Endodermal cell (in vitro differentiated cells): ENCODE measurements around the gene TUBA3D. TPM values are rescaled to one million over a fixed set of nuclear protein-coding genes. Genes with fewer than 3 reads are reported as not detected.
"Not testable (repeated sequence)": the region's sequence is repeated elsewhere in the genome, so short reads cannot be mapped to it uniquely, and the experiment has no call there.

Experiments used
- DNase-seq: peaks from one replicate; pipeline ENCODE4 v3.0.0-alpha.2; 2017
- H3K27ac ChIP-seq: 2 replicates; pipeline ENCODE4 v1.5.1; 2013; ENCODE audit warnings: mild to moderate bottlenecking, low read depth, low read length, moderate library complexity
- H3K27me3 ChIP-seq: 2 replicates; pipeline ENCODE4 v1.6.1; 2013; ENCODE audit warnings: mild to moderate bottlenecking, low read length, moderate library complexity; ENCODE audit not compliant: insufficient read depth, control insufficient read depth, poor library complexity, severe bottlenecking
- H3K36me3 ChIP-seq: 2 replicates; pipeline ENCODE4 v1.7.0; 2013; ENCODE audit warnings: mild to moderate bottlenecking, low read length, moderate library complexity; ENCODE audit not compliant: control insufficient read depth, insufficient read depth
- H3K4me1 ChIP-seq: one replicate; pipeline ENCODE4 v1.7.0; 2013; ENCODE audit warnings: low read length; ENCODE audit not compliant: control insufficient read depth, insufficient read depth
- H3K4me3 ChIP-seq: 2 replicates; pipeline ENCODE4 v1.5.1; 2013; ENCODE audit warnings: mild to moderate bottlenecking, low read length, moderate library complexity
- H3K9ac ChIP-seq: 2 replicates; pipeline ENCODE4 v1.6.1; 2013; ENCODE audit warnings: mild to moderate bottlenecking, low read length, moderate library complexity; ENCODE audit not compliant: poor library complexity, severe bottlenecking; ENCODE audit errors: extremely low read depth
- H3K9me3 ChIP-seq: 2 replicates; pipeline ENCODE4 v1.6.1; 2013; ENCODE audit warnings: mild to moderate bottlenecking, low read length, moderate library complexity; ENCODE audit not compliant: control insufficient read depth
- H3K27ac Mint-ChIP-seq: 2 replicates; pipeline ENCODE4 v1.8.0; 2020; ENCODE audit warnings: mixed read lengths
- H3K27me3 Mint-ChIP-seq: 2 replicates; pipeline ENCODE4 v1.8.0; 2021; ENCODE audit warnings: mild to moderate bottlenecking, mixed read lengths; ENCODE audit not compliant: insufficient read depth
- H3K36me3 Mint-ChIP-seq: 2 replicates; pipeline ENCODE4 v1.8.0; 2020; ENCODE audit warnings: low read depth, mixed read lengths
- H3K4me1 Mint-ChIP-seq: 2 replicates; pipeline ENCODE4 v1.8.0; 2020; ENCODE audit warnings: mixed read lengths
- H3K4me3 Mint-ChIP-seq: 2 replicates; pipeline ENCODE4 v1.8.0; 2020; ENCODE audit warnings: mild to moderate bottlenecking, moderate library complexity, mixed read lengths
- H3K9me3 Mint-ChIP-seq: 2 replicates; pipeline ENCODE4 v1.8.0; 2020; ENCODE audit warnings: mild to moderate bottlenecking, mixed read lengths
- WGBS, 2 experiments: methylation state at CpG; one replicate each; pipeline versions ENCODE4 v1.1.5 to v1.1.7; 2013; ENCODE audit warnings: missing lambda C conversion rate in 2 of 2, mixed read lengths in 1 of 2; ENCODE audit not compliant: insufficient coverage in 1 of 2, insufficient read length in 1 of 2; 5-methylcytosine and 5-hydroxymethylcytosine counted together
- total RNA-seq, 2 donors: library from RNA; stranded (reverse); fragmentation: NEBNext Ultra II Directional in 1 of 2; extraction: Animal tissue kit (Norgen Biotek cat#: 25700) in 1 of 2; gene quantifications; 2 replicates in 1 of 2; 3 replicates in 1 of 2; pipeline ENCODE4 v1.2.1, GENCODE V29; 2021
- TF ChIP-seq, protein P1 (sequence below): fragments of 200-600 bp; sonication (generic); conservative IDR thresholded peaks from 2 replicates; pipeline ENCODE4 v1.5.0; 2021; ENCODE audit warnings: antibody characterized with exemption, mild to moderate bottlenecking

Gene TUBA3D
- total RNA-seq, 2 donors from 2014 or later, result not detected

DNA sequence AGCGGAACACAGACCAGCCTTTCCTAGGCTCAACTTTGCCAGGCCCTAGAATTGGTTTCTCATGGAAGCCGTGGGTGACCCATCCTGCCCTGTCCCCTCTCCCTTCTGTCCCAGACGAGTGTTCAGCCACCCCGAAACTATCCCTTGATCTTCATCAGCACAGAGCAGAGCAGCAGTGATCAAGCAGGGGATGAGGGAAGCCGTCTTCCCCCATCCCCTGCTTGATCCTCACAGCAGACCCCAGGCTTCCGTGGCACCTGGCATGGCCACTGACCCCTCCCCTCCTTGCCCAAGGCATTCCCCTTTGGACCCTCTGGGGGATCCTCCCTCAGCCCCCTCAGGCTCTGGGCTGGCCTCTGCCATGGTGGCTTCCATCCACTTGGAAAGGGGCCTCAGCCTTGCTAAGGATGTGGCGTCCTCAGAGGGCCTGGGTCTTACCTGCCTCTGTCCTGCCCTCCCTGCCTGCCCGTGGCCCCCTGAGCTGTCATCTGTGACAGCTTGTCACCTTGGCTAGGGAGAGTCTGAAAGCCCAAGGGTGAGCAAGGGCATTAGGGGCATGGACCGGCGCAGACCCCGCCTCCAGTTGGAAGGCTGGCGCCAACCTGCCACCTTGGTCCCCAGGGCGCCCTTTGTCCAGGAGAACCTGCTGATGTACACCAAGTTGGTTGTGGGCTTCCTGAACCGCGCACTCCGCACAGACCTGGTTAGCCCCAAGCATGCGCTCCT, 41.4 kb downstream of the TUBA3D start:
- TF ChIP-seq, protein P1, sequence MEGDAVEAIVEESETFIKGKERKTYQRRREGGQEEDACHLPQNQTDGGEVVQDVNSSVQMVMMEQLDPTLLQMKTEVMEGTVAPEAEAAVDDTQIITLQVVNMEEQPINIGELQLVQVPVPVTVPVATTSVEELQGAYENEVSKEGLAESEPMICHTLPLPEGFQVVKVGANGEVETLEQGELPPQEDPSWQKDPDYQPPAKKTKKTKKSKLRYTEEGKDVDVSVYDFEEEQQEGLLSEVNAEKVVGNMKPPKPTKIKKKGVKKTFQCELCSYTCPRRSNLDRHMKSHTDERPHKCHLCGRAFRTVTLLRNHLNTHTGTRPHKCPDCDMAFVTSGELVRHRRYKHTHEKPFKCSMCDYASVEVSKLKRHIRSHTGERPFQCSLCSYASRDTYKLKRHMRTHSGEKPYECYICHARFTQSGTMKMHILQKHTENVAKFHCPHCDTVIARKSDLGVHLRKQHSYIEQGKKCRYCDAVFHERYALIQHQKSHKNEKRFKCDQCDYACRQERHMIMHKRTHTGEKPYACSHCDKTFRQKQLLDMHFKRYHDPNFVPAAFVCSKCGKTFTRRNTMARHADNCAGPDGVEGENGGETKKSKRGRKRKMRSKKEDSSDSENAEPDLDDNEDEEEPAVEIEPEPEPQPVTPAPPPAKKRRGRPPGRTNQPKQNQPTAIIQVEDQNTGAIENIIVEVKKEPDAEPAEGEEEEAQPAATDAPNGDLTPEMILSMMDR, result no peak

DNA sequence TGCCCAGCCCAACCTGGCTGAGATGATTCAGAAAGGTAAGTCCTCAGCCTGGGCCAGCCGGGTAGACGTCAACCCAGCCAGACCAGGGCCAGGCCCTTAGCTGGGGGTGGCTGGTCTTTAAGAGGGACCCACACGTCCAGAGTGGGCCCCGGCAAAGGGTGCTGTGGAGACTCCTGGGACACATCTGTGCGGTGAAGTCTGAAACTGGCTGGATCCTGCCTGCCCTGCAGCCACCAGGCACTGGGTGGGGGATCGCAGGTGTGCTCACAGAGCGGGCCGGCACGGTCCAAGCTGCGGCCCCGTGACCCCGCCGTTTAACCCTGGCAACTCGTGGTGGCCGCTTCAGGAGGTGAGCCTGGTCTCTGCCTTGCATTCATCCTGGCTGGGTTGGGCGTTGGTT, 41.9 kb downstream of the TUBA3D start:
- WGBS, 2 experiments, result 89 to 94% methylated on average over 3 to 15 of the region's 16 CpGs
- not testable (repeated sequence) for H3K9me3 ChIP-seq, H3K4me3 Mint-ChIP-seq, H3K4me1 ChIP-seq, H3K36me3 ChIP-seq, H3K9me3 Mint-ChIP-seq, H3K4me3 ChIP-seq, H3K27me3 Mint-ChIP-seq, H3K9ac ChIP-seq, DNase-seq, H3K27ac ChIP-seq, H3K4me1 Mint-ChIP-seq, H3K27me3 ChIP-seq, H3K27ac Mint-ChIP-seq
- H3K36me3 Mint-ChIP-seq, result peaks cover 30% of the 10 kb centered on the region

More for the DNA sequence above, 41.4 kb downstream of the TUBA3D start:
- DNase-seq, result no peak
- H3K27me3 Mint-ChIP-seq, result no peaks in the 10 kb centered on the region
- H3K36me3 ChIP-seq, result peaks cover 4% of the 10 kb centered on the region
- H3K9me3 Mint-ChIP-seq, result no peaks in the 10 kb centered on the region
- WGBS, 2 experiments, result 96 to 97% methylated on average over 11 to 17 of the region's 17 CpGs
- H3K9ac ChIP-seq, result no peak overlapping the region
- H3K27ac Mint-ChIP-seq, result peak overlapping the region; percentile 48
- no peak overlapping the region for H3K27ac ChIP-seq
- no peaks in the 10 kb centered on the region for H3K9me3 ChIP-seq
- H3K4me1 ChIP-seq, result no peaks in the 10 kb centered on the region
- H3K4me3 Mint-ChIP-seq, result no peak overlapping the region
- H3K36me3 Mint-ChIP-seq, result peaks cover 33% of the 10 kb centered on the region
- no peaks in the 10 kb centered on the region for H3K27me3 ChIP-seq
- no peaks in the 10 kb centered on the region for H3K4me1 Mint-ChIP-seq
- no peak overlapping the region for H3K4me3 ChIP-seq

DNA sequence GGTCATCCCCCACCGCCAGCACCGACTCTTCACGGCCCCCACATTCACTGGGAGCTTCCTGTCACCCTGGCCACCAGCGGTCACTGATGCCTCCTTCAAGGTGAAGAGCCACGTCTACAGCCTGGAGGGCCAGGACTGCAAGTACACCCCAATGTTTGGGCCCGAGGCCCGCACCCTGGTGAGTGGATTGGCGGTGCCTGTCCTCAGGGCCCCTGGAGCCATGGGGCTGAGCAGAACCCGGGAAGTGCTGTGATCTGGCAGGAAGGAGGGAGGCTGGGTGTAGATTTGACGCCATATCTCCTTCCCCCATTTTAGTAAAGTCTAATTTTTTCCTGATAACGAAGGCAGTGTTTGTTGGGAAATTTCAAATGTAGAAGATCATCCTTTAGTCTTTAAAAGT, 42.6 kb downstream of the TUBA3D start:
- not testable (repeated sequence) for H3K27me3 Mint-ChIP-seq, H3K4me1 Mint-ChIP-seq, H3K27me3 ChIP-seq, H3K27ac ChIP-seq, H3K4me3 ChIP-seq, H3K9me3 Mint-ChIP-seq, H3K9ac ChIP-seq, H3K36me3 ChIP-seq, DNase-seq, H3K4me1 ChIP-seq, H3K4me3 Mint-ChIP-seq, H3K27ac Mint-ChIP-seq, H3K9me3 ChIP-seq
- WGBS, 2 experiments, result 96% methylated on average over 8 of the region's 11 CpGs; no CpG with 5 or more reads in 1 of the 2 experiments
- peaks cover 30% of the 10 kb centered on the region for H3K36me3 Mint-ChIP-seq

DNA sequence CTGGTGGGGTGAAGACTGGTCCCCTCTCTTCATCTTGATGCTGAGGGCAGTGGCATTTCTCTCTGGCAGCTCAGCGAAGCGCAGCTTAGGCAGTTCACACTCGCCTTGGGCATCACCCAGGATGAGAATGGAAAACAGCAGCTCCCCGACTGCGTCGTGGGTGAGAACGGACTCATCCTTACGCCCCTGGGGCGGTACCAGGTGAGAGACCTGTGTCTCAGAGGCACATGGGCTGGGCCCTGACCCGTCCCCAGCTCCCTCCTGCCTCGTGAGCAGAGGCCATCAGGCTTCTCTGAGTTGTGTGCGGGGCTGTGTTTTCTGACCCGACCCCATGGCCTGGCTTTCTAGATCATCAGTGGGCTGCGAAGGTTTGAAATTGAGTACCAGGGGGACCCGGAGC, 43.5 kb downstream of the TUBA3D start:
- H3K4me1 ChIP-seq, result no peaks in the 10 kb centered on the region
- peaks cover 4% of the 10 kb centered on the region for H3K36me3 ChIP-seq
- no peaks in the 10 kb centered on the region for H3K9me3 ChIP-seq
- TF ChIP-seq, protein P1, result no peak
- no peaks in the 10 kb centered on the region for H3K4me1 Mint-ChIP-seq
- no peak overlapping the region for H3K27ac ChIP-seq
- 94 to 95% methylated on average over 11 to 15 of the region's 15 CpGs for WGBS, 2 experiments
- no peaks in the 10 kb centered on the region for H3K27me3 ChIP-seq
- no peak overlapping the region for H3K4me3 Mint-ChIP-seq
- H3K4me3 ChIP-seq, result no peak overlapping the region
- H3K27me3 Mint-ChIP-seq, result no peaks in the 10 kb centered on the region
- H3K9me3 Mint-ChIP-seq, result no peaks in the 10 kb centered on the region
- no peak overlapping the region for H3K9ac ChIP-seq
- peaks cover 24% of the 10 kb centered on the region for H3K36me3 Mint-ChIP-seq
- H3K27ac Mint-ChIP-seq, result no peak overlapping the region
- DNase-seq, result no peak

DNA sequence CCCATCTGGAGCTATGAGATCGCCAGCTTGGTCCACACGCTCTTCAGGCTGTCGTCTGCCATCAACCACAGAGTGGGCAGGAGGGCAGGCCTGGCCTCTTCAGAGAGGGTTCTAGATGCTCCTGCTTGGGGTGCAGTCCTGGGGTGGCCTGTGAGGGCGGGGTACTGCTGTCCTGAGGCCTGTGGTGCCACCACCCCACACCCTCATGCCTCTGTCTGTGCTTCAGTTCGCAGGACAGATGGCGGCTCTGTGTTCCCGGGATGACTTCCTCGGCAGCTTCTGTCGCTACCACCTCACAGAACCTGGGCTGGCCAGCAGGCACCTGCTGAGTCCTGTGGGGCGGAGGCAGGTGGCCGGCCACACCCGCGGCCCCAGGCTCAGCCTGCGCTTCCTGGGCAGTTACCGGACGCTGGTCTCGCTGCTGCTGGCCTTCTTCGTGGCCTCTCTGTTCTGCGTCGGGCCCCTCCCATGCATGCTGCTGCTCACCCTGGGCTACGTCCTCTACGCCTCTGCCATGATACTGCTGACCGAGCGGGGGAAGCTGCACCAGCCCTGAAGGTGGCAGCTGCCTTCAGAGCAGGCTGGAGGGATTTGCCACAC, 44.1 kb downstream of the TUBA3D start:
- H3K36me3 Mint-ChIP-seq, result peaks cover 24% of the 10 kb centered on the region
- H3K27ac Mint-ChIP-seq, H3K36me3 ChIP-seq, H3K9me3 Mint-ChIP-seq, H3K9me3 ChIP-seq, H3K9ac ChIP-seq, H3K4me1 Mint-ChIP-seq, H3K27me3 Mint-ChIP-seq, H3K4me3 Mint-ChIP-seq, H3K27ac ChIP-seq, DNase-seq, H3K27me3 ChIP-seq, H3K4me1 ChIP-seq, H3K4me3 ChIP-seq: not testable (repeated sequence)
- 96 to 100% methylated on average over 1 to 24 of the region's 24 CpGs for WGBS, 2 experiments
